HG02943 (cell line): ENCODE measurements around the gene UFSP1.

ENCODE experiments used
- ATAC-seq: cut with Tn5 transposase; IDR thresholded peaks from one replicate; pipeline ENCODE4 v1.9.1; 2021; ENCODE audit warnings: mild to moderate bottlenecking, low read depth, moderate library complexity; ENCODE audit not compliant: unreplicated experiment

The UFSP1 gene

GRCh38 chr7:100882785-100883526 lies 6.6 kb downstream of the UFSP1 start:
- no peak for ATAC-seq

GRCh38 chr7:100882201-100882600 lies 7.3 kb downstream of the UFSP1 start:
- no peak for ATAC-seq

- no peak for ATAC-seq
Measured at GRCh38 chr7:100881136-100881535, 8.4 kb downstream of the UFSP1 start.

GRCh38 chr7:100880645-100881044 lies 8.9 kb downstream of the UFSP1 start:
- ATAC-seq: no peak

- ATAC-seq: no peak
Measured at GRCh38 chr7:100879685-100880261, 9.7 kb downstream of the UFSP1 start.

GRCh38 chr7:100878685-100879084 lies 10.8 kb downstream of the UFSP1 start:
- ATAC-seq: no peak

- no peak for ATAC-seq
Measured at GRCh38 chr7:100878013-100878412, 11.5 kb downstream of the UFSP1 start.

GRCh38 chr7:100875356-100875751 lies 14.2 kb downstream of the UFSP1 start:
- peak; percentile 23 for ATAC-seq

GRCh38 chr7:100874577-100875355 lies 14.7 kb downstream of the UFSP1 start, which contains the start of gene SRRT:
TSS of gene SRRT (plus strand) at chr7:100875103. CDS start at chr7:100875591, 488 bp downstream.
- peak; percentile 76 for ATAC-seq

- no peak for ATAC-seq
Measured at GRCh38 chr7:100874300-100874576, 15.3 kb downstream of the UFSP1 start.

GRCh38 chr7:100873599-100874299 lies 15.8 kb downstream of the UFSP1 start:
- ATAC-seq: no peak

GRCh38 chr7:100867776-100868485 lies 21.6 kb downstream of the UFSP1 start:
- ATAC-seq: no peak

GRCh38 chr7:100867040-100867775 lies 22.3 kb downstream of the UFSP1 start, which contains the start of gene TRIP6:
TSS of gene TRIP6 (plus strand) at chr7:100867387. CDS start at chr7:100867498, 111 bp downstream.
- ATAC-seq: no peak

GRCh38 chr7:100866729-100867039 lies 22.8 kb downstream of the UFSP1 start:
- ATAC-seq: no peak

- ATAC-seq: no peak
Measured at GRCh38 chr7:100865938-100866728, 23.4 kb downstream of the UFSP1 start.

- no peak for ATAC-seq
Measured at GRCh38 chr7:100865372-100865911, 24.1 kb downstream of the UFSP1 start.

GRCh38 chr7:100864263-100864845 lies 25.2 kb downstream of the UFSP1 start:
- ATAC-seq: no peak

- ATAC-seq: no peak
Measured at GRCh38 chr7:100863406-100863950, 26.0 kb downstream of the UFSP1 start.
